Ramos (cell line): ENCODE results near the gene HPCAL1.

ENCODE experiments used
- in situ Hi-C: fragments of 300-500 bp; cut with MboI; formaldehyde crosslinking; loops from one replicate; pipeline ENCODE4 v1.14.3; 2022; ENCODE audit warnings: low sequenced_read_pairs; ENCODE audit not compliant: unreplicated experiment

Gene HPCAL1

DNA sequence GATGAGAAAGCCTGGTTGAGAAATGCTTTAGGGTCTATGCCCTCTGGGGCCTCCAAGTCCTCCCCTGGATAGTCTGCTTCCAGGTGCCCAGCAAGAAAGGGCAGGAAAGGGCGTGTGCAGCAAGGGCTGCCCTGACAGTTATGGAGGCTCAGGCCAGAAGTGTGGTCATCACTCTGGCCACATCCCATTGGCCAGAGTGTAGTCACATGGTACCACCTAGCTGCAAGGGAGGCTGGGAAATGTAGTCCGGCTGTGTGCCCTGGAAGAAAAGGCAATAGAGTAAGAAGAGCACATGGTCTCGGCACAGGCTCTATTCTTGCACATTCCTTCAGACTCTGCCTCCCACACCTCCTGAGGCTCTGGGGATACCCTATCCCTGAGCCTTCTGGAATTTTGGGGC, 109.7 kb downstream of the HPCAL1 start:
- in situ Hi-C loops, result loop anchor here (10.0 kb wide), 1 partner anchor 278 kb away; no protein-coding TSS in a partner anchor

DNA sequence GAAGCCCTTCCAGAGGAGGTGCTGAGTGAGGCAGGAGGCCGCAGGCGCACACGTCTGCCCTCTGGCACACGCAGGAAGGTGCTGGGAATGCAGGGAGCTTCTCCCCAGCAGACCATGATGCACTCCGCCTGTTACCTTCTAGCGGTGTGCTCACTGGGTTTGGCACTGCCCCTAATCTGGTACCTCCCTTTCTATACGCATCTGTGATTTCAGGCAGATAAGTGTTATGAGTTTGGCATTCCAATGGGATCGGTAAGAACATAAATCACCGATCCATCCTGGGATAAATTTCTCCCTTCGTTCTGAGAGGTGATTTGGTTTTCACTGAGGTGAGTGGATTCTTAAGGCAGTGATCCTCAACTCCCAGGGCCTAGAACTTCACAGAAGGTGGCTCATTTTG, 110.8 kb downstream of the HPCAL1 start:
- in situ Hi-C loops, result loop anchor here (10.0 kb wide), 1 partner anchor 279 kb away; no protein-coding TSS in a partner anchor

DNA sequence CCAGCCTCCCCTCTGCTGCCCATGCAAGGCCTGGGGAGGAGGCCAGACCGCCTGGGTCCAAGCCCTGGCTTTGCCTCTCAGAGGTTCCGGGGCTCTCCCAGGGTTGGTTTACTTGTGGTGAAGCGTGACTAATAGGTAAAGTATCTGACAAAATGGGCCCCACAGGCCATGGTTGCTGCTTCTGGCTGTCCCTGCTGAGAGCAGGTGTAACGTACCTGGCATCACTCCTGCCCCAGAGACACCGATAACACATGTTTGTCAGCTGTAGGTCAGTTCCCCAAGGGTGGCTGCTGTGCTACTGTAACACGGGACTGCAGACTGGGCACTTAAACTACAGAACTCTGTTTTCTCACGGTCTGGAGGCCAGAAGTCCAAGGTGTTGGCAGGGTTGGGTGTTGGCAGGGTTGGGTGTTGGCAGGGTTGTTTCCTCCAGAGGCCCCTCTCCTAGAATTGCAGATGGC, 111.3 kb downstream of the HPCAL1 start:
- in situ Hi-C loops, result loop anchor here (10.0 kb wide), 1 partner anchor 279 kb away; no protein-coding TSS in a partner anchor

DNA sequence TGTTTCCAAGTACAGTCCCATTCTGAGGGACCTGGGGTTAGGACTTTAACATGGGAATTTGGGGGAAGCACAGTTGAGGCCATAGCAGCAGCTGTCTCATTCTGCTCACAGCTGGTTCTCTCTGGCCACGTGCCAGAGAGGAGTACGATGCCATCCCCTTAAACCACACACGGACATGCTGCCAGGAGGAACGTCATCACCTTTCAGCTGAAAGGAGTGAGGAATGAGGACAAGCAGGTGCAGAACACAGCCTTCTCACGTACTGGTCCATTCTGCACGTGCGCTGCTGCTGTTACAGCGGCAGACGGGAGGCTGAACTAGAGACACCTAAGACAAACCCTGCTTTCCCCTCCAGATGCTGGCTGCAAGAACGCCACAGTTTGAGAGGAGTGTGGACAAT, 111.9 kb downstream of the HPCAL1 start:
- in situ Hi-C loops, result loop anchor here (10.0 kb wide), 1 partner anchor 280 kb away; no protein-coding TSS in a partner anchor

DNA sequence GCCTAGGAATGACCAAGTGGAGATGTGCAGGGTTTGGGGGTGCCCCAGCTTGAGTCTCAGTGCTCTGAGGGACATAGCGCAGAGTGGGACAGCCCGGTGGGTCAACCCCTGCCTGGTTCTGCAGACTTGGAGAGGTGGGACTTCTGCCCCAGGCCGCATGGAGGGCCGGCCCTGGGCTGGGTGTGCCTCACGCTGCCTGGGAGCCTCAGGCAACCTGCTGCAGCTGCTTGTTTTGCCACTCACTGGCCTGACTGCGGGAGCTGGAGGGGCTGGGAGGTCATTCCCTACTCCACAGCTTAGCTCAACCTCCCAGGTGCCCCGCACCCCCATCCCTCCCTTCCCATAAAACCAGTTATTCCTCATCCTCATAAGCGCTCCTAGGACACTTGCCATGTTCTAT, 112.3 kb downstream of the HPCAL1 start:
- in situ Hi-C loops, result loop anchor here (10.0 kb wide), 1 partner anchor 280 kb away; no protein-coding TSS in a partner anchor

DNA sequence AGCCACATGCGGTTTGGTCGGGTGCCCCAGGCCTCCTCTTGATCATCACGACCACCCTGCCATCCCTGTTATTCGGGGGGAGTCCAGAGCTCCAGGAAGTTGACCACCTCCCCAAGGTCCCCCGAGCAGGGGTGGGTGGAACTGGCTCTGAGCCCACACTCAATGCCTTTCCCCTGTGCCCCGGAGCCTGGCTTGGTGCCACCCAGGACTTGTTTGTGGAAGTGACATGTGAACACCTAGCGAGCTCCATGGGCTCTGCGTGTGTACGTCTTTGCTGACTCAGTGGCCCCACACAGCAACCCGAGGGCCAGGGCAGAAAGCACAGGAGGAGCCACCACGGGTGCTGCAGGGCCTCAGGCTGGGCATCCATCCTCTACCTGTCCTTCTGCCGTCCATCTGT, 112.9 kb downstream of the HPCAL1 start:
- in situ Hi-C loops, result loop anchor here (10.0 kb wide), 1 partner anchor 281 kb away; no protein-coding TSS in a partner anchor

DNA sequence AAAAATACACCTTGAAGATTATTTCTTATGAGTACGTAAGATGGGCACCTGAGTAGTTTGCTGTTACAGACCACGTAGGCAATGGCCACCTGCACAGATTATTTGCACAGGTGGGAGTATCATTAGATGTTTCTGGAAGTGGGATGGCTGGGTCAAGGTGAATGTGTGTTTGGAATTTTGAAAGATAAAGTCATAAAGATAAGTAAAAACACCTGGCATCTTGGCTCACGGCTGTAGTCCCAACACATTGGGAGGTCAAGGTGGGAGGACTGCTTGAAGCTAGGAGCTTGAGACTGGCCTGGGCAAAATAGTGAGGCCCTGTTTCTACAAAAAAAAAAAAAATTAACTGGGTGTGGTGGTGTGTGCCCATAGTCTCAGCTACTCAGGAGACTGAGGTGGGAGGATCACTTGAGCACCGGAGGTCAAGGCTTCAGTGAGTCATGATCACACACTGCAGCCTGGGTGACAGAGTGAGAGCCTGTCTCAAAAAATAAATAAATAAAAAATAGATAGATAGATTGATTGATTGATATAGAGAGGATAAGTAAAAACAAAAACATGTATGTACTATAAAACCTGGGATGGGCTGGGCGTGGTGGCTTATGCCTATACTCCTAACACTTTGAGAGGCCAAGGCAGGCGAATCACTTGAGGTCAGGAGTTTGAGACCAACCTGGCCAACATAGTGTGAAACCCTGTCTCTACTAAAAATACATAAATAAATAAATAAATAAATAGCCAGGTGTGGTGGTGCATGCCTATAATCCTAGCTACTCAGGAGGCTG, 115.0 kb downstream of the HPCAL1 start:
- in situ Hi-C loops, result loop anchor here (10.0 kb wide), 1 partner anchor 283 kb away; no protein-coding TSS in a partner anchor

DNA sequence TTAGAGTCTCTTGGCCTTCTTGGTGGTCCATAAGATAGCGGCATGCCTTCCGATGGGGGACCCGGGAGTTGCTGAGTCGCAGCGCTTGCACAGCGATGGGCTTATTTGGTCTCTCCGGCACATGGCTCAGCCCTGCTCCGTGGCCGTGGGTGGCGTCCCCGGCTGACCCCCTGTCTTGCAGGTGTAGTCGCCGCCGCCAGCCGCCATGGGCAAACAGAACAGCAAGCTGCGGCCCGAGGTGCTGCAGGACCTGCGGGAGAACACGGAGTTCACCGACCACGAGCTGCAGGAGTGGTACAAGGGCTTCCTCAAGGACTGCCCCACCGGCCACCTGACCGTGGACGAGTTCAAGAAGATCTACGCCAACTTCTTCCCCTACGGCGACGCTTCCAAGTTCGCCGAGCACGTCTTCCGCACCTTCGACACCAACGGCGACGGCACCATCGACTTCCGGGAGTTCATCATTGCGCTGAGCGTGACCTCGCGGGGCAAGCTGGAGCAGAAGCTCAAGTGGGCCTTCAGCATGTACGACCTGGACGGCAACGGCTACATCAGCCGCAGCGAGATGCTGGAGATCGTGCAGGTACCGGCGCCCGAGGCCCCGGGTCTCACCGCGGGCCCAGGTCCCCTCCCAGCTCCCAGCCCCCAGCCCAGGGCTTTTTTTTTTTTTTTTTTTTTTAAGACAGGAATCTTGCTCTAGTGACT, 117.0 kb downstream of the HPCAL1 start:
- in situ Hi-C loops, result loop anchor here (10.0 kb wide), 1 partner anchor 285 kb away; no protein-coding TSS in a partner anchor

DNA sequence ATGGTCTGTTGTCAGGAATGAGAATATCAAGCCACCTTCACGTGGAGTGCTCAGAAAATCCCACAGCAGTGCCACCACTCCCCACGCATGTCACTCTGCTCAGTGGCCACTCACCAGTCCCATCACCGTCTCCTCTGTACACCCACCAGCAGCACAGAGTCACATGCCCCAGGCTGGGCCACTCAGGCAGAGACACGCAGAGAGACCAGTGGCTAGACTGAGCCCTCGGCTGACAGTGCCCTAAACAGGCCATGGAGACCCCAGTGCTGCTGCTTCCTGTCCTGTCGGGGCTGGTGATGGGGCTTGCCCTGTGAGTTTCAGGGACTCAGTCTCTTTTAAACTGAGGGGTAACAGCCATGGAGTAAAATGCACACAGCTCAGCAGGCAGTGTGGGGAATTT, 119.5 kb downstream of the HPCAL1 start:
- in situ Hi-C loops, result no loop called here

DNA sequence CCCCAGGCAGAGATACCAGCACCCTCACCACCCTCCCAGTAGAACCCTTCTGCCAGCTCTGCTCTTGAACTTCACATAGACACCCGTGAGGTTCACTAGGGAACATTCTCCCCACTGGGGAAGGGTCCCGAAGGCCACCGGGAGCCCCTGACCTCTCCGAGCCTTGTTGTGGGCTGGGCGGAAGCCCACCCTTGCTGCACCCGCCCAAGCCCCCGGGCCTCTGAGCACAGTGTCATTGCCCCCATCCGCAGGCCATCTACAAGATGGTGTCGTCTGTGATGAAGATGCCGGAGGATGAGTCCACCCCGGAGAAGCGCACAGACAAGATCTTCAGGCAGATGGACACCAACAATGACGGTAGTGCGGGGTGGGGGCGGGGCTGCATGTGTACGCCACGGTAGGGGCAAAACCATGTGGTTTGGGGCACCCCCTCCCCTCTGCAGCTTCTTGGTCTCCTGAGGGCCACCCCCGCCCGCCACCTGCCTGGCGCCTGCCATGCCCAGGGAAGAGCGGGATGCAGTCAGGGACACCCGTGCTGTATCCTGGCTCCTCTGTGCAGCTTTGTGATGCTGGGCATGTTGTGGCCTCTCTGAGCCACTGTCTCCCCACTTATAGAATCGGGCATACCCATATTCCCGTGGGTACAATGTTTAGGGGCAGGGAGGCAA, 120.2 kb downstream of the HPCAL1 start:
- in situ Hi-C loops, result no loop called here

DNA sequence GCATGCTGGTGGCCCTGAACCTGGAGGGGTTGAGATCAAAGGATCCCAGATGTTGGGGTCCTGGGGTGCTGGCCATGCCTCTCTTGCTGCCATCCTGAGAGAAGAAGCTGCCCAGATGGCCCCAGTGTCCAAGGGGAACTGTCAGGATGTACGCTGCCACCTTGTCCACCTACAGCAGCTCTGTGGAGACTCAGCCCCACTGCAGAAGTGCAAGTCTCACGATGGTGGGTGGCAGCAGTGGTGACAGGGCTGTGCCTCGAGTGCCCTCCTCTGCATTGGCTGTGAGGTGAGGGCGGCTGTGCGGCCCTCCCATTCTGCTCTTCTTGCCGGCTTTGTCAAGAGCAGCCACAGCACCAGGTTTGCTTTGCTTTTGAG, 120.7 kb downstream of the HPCAL1 start:
- in situ Hi-C loops, result no loop called here

DNA sequence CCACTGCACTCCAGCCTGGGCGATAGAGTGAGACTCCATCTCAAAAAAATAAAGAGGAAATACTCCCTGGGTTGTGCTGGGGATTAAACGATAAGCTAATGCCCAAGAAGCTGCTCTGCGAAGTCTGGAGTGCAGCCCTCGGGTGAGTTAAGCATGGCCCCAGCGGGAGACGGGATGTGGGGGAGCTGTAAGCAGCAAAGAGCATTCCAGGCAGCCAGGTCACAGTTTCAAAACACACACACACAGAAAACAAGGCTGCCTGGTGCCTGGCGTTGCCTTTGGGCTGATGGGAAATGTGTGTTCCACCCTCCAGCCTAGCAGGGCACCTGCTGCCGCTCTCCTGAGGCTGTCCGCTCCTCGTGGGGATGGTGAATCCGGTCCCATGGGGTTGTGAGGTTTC, 121.3 kb downstream of the HPCAL1 start:
- in situ Hi-C loops, result no loop called here

DNA sequence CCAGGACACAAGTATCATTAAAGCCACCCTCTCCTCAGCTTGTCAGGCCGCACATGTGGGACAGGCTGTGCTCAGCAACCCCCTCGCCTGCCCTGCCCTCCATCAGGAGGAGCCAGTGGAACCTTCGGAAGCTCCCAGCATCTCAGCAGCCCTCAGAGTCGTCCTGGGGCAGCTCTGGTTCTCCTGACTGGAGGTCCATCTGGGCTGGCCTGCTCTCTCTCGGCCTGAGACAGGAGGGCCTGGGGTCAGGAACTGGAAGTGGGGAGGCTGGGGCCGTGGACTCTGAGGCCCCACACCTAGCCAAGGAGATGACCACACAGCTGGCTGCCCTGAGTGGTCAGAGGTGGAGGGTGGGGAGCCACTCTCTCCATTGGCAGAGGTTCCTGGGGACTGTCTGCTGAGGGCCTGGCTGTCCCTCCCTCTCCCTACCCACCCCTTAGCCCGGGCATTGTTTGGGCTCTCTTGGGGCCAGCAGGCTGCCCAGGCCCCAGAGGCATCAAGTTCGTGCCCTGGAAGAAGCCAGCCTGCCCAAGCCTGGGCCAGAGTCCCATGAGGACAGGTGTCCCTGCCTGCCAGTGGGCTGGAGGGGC, 122.3 kb downstream of the HPCAL1 start:
- in situ Hi-C loops, result loop anchor here (25.0 kb wide), 1 partner anchor 588 kb away; the partner anchor contains the start of gene TAF1B

DNA sequence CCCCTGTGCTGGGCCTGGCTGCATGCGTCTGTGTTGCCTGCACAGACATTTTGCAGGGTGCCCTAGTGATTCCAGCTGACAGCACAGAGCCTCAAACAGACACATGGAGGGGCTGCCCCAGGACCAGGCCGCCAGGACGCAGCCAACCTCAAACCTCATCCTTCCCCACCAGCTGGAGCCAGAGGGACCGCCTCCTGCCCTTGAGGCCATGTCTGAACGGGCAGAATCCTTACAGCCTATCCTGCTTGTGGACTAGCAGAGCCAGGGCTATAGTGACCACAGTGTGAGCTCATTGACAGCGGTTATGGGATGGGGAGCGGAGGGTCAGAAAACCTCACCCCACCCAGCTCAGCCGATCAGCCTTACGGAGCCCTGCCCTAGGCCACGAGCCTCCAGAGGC, 123.0 kb downstream of the HPCAL1 start:
- in situ Hi-C loops, result loop anchor here (25.0 kb wide), 1 partner anchor 588 kb away; the partner anchor contains the start of gene TAF1B

DNA sequence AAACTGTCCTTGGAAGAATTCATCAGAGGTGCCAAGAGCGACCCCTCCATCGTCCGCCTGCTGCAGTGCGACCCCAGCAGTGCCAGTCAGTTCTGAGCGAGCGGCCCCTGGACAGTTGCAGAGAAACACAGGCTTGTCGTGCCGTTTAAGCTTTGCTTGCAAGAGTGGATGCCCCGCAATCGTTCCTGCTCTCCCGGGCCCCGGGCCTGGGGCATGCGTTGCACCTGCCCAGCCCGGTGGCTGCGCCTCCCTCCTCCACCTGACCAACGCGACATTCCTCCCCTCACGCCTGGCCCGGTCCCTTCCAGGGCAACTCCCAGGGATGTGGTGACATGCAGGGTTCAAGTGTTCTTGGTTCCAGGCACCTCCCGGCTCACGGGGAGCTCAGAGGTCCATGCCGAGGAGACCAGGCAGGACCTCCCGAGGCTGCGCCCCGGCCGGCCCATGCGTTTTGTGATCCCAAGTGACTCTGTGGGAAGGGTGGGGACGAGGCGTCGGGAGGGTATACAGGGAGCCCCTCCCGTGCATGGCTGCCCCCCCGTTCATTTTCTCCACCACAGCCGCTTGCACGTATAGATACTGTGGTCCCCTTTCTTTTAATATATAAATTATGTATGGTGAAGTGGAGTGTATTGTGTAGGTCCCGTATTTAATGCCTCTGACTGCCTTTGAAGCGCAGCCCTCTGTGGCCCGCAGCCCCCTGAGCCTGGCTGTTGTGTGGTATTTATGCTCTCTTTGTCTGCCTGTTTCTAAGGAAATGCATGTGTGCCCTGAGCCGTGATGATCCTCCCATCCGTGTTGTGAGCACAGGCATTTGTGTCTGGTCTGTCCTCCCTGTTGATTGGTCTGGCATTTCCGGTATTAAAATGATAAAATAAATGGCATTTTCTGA, 124.3 kb downstream of the HPCAL1 start:
- in situ Hi-C loops, result loop anchor here (25.0 kb wide), 1 partner anchor 590 kb away; the partner anchor contains the start of gene TAF1B

DNA sequence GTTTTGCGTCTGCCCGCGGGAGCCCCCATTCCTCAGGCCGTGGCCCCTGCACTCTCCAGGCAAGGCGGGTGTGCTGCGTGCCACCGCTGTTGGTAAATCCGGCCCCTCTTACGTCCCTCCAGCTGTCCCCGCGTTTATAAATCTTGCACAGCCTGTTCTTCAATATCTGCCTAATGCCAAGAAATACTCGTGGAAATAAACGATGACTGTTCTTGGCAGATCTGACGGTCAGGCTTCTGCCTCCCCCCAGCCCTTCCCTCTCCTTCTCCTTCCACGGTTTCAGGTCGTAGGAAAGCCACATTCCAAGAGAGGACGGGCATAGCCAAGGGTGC, 124.9 kb downstream of the HPCAL1 start:
- in situ Hi-C loops, result loop anchor here (25.0 kb wide), 1 partner anchor 590 kb away; the partner anchor contains the start of gene TAF1B

DNA sequence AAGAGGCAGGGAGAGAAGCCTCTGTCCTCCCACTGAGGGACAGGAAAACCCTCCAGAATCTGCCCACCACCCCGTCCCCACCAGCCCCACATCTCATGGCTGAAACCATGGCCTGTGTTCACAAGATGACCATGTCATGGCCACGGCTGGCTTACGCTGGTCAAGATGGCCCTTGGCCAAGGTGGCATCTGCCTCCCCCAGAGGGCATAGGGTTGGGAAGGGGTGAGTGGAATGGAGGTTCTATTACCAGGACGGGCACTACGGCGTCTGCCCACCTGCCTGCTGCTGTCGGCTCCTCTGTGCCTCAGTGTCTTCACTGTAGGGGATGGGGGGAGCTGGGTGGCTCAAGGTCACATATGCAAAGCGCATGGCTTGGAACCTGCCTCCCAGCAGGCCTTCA, 125.7 kb downstream of the HPCAL1 start:
- in situ Hi-C loops, result loop anchor here (25.0 kb wide), 1 partner anchor 591 kb away; the partner anchor contains the start of gene TAF1B

DNA sequence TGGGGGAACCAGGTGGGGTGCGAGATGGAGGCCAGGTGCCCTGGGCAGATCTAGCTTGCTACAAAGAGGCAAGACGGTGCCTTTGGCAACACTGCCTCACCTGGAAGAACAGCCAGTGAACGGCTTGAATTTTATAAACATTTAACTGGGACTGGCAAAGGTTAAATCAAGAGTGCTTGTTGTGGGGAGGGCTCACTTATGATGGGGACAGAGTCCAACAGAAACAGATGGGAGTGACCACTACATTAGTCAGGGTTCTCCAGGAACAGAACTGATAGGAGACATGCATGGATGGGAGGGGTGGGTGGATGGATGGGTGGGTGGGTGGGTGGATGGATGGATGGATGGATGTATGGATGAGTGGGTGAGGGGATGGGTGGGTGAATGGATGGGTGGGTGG, 126.2 kb downstream of the HPCAL1 start:
- in situ Hi-C loops, result loop anchor here (25.0 kb wide), 1 partner anchor 592 kb away; the partner anchor contains the start of gene TAF1B
